Stimulated activated CD4-positive, alpha-beta T cell treated with anti-CD3 and anti-CD28 coated beads, Interleukin-2, amount 100 ng/mL, for 48 hours (primary cell): ENCODE results near the gene DRC7.

Experiments
- DNase-seq, 2 donors: peaks; one replicate each; pipeline ENCODE4 v3.0.0-alpha.2; 2020

DRC7 gene

GRCh38 chr16:57679016-57679415, 15.6 kb upstream of the DRC7 start:
- DNase-seq: no peak

DNA sequence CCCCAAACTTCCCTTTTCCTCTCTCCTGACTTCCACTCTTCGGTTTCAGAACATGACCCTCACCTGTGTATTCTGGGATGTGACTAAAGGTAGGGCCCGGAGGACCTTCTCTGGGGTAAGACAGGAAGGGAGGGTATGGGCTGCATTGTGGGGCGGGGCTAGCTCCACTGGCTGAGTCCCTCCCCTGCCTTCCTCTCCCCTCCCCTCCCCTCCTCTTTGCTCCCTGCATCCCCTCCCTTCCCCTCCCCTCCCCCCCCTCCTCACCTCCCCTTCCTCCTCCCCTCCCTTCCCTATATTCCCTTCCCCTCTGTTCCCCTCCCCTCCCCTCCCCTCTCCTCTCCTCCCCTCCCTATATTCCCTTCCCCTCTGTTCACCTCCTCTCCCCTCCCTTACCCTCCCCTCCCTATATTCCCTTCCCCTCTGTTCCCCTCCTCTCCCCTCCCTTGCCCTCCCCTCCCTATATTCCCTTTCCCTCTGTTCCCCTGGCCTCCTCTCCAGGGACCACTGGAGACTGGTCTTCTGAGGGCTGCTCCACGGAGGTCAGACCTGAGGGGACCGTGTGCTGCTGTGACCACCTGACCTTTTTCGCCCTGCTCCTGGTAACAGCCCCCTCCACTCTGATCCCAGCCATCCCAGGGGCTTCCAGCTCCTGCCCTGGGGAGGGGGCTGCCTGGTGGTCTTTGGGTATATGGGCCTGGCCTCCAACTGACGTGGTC, 14.7 kb upstream of the DRC7 start:
- DNase-seq: no peak

DNA sequence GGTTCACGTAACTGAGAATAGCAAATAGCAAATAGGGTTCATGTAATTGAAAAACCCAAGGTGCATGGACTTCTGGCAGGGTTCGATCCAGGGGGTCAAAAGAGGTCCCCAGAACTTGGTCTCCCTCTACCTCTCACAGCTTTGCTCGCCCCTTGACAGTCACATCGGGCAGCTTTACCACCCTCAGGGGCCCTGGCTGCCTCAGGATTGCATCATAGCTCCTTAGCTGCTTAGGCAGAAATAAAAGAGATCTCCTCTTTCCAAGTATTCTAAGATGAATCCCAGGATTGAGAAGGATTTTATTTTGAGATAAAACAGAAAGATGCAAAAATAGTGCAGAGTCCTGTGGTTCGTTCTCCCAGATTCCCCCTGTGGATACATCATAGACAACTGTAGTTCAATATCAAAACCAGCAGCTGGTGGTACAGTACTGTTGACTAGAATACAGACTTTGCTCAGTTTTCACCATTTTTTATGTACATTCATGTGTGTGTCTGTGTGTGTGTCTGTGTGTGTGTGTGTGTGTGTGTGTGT, 13.7 kb upstream of the DRC7 start:
- no peak for DNase-seq

GRCh38 chr16:57681950-57682728, 12.5 kb upstream of the DRC7 start:
- no peak for DNase-seq

- no peak for DNase-seq
These were observed 11.6 kb upstream of the DRC7 start for GRCh38 chr16:57682809-57683635.

GRCh38 chr16:57683636-57684545, 10.7 kb upstream of the DRC7 start:
- no peak for DNase-seq

- DNase-seq: no peak
These were observed 9.8 kb upstream of the DRC7 start for GRCh38 chr16:57684626-57685358.

DNA sequence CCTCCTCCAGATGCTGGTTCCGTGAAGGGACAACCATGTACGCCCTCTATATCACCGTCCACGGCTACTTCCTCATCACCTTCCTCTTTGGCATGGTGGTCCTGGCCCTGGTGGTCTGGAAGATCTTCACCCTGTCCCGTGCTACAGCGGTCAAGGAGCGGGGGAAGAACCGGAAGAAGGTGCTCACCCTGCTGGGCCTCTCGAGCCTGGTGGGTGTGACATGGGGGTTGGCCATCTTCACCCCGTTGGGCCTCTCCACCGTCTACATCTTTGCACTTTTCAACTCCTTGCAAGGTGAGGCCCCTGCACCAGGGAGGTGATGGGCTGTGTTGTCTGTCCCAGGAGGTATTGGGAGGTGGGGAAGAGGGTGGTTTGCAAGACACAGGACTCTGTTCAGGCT, 9.0 kb upstream of the DRC7 start:
- no peak for DNase-seq

DNA sequence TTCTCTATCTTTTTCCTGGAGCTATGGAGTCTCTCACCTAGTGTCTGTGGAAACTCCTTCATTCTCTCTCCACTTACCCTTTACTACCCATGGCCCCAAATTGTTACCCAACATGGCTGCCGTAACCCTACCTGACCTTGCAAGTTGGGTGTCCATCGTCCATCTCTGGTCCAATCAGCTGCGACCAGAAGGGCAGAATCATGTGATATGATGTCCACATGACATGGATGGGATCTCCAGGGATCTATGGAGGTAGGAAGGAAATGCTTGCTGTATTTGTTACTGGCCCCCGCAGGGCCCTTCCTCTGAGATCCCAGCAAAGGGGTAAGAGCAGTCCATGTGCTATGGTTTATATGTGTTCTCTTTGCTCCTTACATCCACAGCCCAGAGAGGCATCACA, 8.0 kb upstream of the DRC7 start:
- DNase-seq: no peak

- no peak for DNase-seq
These were observed 7.2 kb upstream of the DRC7 start for GRCh38 chr16:57687363-57687929.

DNA sequence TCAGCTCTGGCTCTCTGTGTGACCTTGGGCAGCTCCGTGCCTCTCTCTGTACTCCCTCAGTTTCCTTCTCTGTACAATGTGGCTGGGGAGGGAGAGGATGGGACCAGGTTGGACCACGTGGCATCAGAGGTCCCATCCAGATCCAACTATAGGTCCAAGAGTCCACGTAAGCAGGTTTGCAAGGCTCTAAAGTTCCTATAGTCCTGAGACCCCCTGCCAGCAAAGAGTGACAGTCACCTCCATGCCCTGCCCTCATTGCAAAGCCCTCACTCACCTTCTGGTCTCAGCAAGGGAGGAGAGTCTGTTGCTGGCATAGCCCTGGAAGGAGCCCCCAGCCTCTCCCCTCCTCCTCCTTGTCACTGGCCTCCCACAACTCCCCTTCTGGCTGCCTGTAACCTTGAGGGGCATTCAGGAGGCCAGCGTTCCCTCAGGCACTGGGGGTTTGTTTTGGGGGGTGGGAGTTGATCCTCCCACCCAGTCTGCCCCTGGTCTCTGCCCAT, 6.1 kb upstream of the DRC7 start:
- no peak for DNase-seq

DNA sequence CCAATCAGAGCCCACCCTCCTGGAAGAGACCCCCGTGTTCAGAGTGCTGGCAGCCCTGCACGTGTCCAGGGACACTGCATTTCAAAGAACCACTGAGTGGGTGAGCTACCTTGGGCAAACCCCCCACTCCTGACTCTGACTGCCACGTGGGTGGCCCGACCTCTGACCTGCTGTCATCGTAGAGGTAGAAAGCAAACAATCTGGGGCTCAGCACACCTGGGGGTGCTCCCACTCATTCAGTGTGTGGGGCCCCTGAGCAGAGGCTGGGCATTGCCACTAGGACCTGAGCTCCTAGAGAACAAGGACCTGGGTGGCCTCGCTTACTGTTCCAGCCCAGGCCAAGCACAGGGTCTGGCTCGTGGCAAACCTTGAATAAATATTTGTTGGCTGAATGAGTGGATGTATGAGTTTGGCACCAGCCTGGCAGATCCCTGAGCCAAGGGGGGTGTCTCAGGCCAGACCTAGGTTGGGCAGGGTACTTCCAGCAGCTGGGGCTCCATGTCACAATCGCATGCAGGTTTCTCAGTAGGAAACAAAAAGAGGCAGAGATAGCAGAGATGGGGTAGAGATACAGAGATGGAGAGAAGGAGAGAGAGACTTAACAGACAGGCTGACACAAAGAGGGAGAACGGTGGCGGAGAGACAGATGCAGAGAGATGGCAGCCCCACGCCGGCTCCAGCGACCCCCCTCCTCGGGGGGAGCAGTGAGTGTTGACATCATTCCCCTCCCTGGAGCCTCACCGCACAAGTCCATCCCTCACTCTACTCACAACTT, 5.4 kb upstream of the DRC7 start:
- DNase-seq: no peak

GRCh38 chr16:57689762-57690558, 4.6 kb upstream of the DRC7 start:
- no peak for DNase-seq

DNA sequence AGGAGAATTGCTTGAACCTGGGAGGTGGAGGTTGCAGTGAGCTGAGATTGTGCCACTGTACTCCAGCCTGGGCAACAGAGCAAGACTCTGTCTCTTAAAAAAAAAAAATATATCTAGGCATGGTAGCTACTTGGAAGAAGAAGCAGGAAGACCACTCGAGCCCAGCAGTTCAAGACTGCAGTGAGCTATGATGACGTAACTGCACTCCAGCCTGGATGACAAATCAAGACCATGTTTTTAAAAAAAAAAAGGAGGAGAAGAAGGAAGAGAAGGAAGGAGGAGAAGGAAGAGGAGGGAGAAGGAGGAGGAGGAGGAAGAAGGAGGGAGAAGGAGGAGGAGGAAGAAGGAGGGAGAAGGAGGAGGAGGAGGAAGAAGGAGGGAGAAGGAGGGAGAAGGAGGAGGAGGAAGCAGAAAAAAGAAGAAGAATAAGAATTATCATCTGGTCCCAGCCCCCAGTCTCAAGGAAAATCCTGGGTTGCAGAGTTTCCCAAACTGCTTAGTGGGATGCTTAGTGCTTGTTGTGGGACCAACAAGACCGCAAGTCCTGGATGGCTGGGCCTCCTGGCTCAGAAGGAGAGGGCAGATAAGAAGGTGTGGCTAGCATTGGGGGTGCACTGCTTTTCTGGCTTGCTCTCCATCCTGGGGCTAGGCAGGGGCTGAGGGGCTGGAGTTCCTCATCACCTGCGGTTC, 3.7 kb upstream of the DRC7 start:
- no peak for DNase-seq

DNA sequence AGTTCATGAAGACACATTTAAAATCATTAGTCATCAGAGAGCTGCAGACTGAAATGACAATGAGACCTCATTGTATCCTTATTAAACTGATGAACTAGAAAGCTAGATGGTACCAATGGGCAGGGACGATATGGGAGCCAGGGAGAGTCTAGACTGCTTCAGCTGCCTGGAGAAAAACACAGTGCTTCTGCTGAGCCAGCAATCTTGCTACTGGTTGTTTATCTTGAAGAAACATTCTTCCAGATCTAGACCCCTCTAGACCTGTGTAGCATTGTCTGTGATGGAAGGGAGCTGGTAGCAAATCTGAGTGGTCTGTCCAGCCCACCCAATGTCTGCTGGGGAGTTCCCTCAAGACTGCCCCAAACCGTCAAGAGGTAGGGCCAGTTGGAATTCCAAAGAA, 2.0 kb upstream of the DRC7 start:
- DNase-seq: no peak

DNA sequence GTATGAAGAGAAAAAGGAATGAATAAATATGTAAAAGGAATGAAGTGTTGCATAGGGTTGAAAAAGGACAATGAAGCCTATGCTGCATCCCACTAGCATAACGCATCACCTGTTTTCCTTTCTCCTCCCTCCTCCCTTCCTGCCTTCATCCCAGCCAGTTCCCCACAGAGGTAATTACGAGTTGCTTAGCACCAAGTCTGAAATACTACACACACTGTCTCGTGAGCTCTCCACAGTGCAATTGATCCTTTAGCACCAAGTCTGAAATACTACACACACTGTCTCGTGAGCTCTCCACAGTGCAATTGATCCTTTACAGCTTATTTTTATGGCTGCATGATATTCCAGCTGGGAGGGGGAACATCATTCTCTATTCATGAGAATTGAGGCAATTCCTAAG, 1.1 kb upstream of the DRC7 start:
- DNase-seq: no peak

- no peak for DNase-seq
These were observed 328 bp upstream of the DRC7 start for GRCh38 chr16:57694231-57694724.

GRCh38 chr16:57695680-57696069, 1.1 kb downstream of the DRC7 start:
- no peak for DNase-seq

DNA sequence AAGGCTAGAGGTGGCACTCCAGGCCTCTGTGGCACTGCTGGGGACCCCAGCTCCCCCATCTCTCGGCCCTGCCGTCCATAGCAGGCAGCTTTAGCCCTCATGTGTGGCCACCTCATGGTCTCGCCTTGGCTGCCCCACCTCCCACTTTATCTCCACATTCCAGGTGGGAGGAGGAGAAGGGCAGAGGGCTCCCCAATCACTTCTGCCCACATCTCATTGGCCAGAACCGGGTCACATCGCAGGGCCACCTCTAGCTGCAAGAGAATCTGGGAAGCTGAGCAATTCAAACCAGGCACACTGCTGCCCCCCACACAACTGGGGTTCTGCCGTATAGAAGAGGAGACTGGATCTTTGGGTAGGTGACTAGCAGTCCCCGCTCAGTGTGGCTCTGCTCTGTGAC, 1.6 kb downstream of the DRC7 start:
- DNase-seq: no peak
